PC-3 (cell line): Measurements from ENCODE around the gene KIR2DL3. TPM values are rescaled to one million over a fixed set of nuclear protein-coding genes. Genes with fewer than 3 reads are reported as not detected.

ENCODE experiments used
- ATAC-seq: fragments of 200-7000 bp; cut with Tn5 transposase; 2 replicates; pipeline ENCODE4 v1.9.1; 2020; ENCODE audit warnings: mild to moderate bottlenecking, moderate library complexity
- BruUV-seq: library from RNA; stranded (reverse); fragments of 400-500 nt; replicated peaks from 2 replicates; lab custom pipeline; 2021; lab: Mats Ljungman, UMichigan
- CTCF ChIA-PET: fragments of 300-600 bp; sonication (Branson Sonifier 250); formaldehyde crosslinking; loops from one replicate; lab custom pipeline; 2022; ENCODE audit warnings: antibody characterized with exemption; lab: Charles Lee
- POLR2A ChIA-PET: fragments of 300-600 bp; sonication (Branson Sonifier 250); formaldehyde crosslinking; loops from one replicate; lab custom pipeline; 2022; ENCODE audit warnings: antibody characterized with exemption; ENCODE audit not compliant: unreplicated experiment; lab: Charles Lee
- DNase-seq: peaks from one replicate; pipeline ENCODE4 v3.0.0-alpha.2; 2015
- H2AFZ ChIP-seq: fragments of 300-600 bp; sonication (generic); 2 replicates; pipeline ENCODE4 v1.6.0; 2016; ENCODE audit warnings: antibody characterized with exemption, low read length
- H3F3A ChIP-seq: fragments of 300-600 bp; sonication (generic); one replicate; pipeline ENCODE4 v1.6.0; 2017; ENCODE audit warnings: antibody characterized with exemption, low read length, control low read depth, mild to moderate bottlenecking; ENCODE audit not compliant: unreplicated experiment
- H3K27ac ChIP-seq: fragments of 300-600 bp; sonication (generic); 2 replicates; pipeline ENCODE4 v1.5.1; 2016; ENCODE audit warnings: mild to moderate bottlenecking, low read length
- H3K27me3 ChIP-seq: fragments of 300-600 bp; sonication (generic); 2 replicates; pipeline ENCODE4 v1.6.1; 2016; ENCODE audit warnings: low read length, mixed read lengths
- H3K36me3 ChIP-seq: fragments of 300-600 bp; sonication (generic); 2 replicates; pipeline ENCODE4 v1.6.1; 2016; ENCODE audit warnings: low read depth, mixed run types, low read length, mixed read lengths
- H3K4me1 ChIP-seq: fragments of 300-600 bp; sonication (generic); 2 replicates; pipeline ENCODE4 v1.5.1; 2016; ENCODE audit warnings: low read length; ENCODE audit not compliant: insufficient read depth
- H3K4me2 ChIP-seq: fragments of 300-600 bp; sonication (generic); 2 replicates; pipeline ENCODE4 v1.6.0; 2016; ENCODE audit warnings: low read length
- H3K4me3 ChIP-seq: fragments of 300-600 bp; sonication (generic); 2 replicates; pipeline ENCODE4 v1.5.1; 2016; ENCODE audit warnings: mild to moderate bottlenecking, low read length, mixed read lengths
- H3K79me2 ChIP-seq: fragments of 300-600 bp; sonication (generic); 2 replicates; pipeline ENCODE4 v1.6.1; 2017; ENCODE audit warnings: low read length, mixed read lengths
- H3K9ac ChIP-seq: fragments of 300-600 bp; sonication (generic); 2 replicates; pipeline ENCODE4 v1.6.0; 2016; ENCODE audit warnings: mild to moderate bottlenecking, low read length
- H3K9me2 ChIP-seq: fragments of 300-600 bp; sonication (generic); replicated peaks from 2 replicates; pipeline ENCODE4 v1.6.1; 2016; ENCODE audit warnings: mixed run types, low read length, mixed read lengths
- H3K9me3 ChIP-seq: fragments of 300-600 bp; sonication (generic); 2 replicates; pipeline ENCODE4 v1.6.1; 2016; ENCODE audit warnings: low read length, mixed read lengths
- H4K20me1 ChIP-seq: fragments of 300-600 bp; sonication (generic); 2 replicates; pipeline ENCODE4 v1.6.1; 2016; ENCODE audit warnings: low read length, mixed read lengths
- EZH2 ChIP-seq: fragments of 300-600 bp; sonication (generic); IDR thresholded peaks from one replicate; pipeline ENCODE4 v1.6.1; 2017; ENCODE audit warnings: antibody characterized with exemption, mild to moderate bottlenecking, low read length; ENCODE audit not compliant: unreplicated experiment
- EZH2phosphoT487 ChIP-seq: fragments of 300-600 bp; sonication (generic); IDR thresholded peaks from 2 replicates; pipeline ENCODE4 v1.6.1; 2018; ENCODE audit warnings: mild to moderate bottlenecking, antibody characterized with exemption, low read length, borderline replicate concordance
- intact Hi-C: fragments of 100-400 bp; cut with micrococcal nuclease; formaldehyde crosslinking; loops from 2 replicates; pipeline ENCODE4 v1.9.0; 2023
- total RNA-seq: library from RNA; depleted of rRNA; stranded (reverse); fragments of >200 nt; gene quantifications from 2 replicates; pipeline ENCODE4 v1.2.3, GENCODE V29; 2014
- TF ChIP-seq, protein P1 (sequence below): fragments of 300-600 bp; sonication (generic); conservative IDR thresholded peaks from 2 replicates; pipeline ENCODE4 v1.5.1; 2017; ENCODE audit warnings: antibody characterized with exemption, low read depth, mild to moderate bottlenecking, low read length

KIR2DL3 gene
- total RNA-seq, 1 experiment from 2014 or later: not detected

DNA sequence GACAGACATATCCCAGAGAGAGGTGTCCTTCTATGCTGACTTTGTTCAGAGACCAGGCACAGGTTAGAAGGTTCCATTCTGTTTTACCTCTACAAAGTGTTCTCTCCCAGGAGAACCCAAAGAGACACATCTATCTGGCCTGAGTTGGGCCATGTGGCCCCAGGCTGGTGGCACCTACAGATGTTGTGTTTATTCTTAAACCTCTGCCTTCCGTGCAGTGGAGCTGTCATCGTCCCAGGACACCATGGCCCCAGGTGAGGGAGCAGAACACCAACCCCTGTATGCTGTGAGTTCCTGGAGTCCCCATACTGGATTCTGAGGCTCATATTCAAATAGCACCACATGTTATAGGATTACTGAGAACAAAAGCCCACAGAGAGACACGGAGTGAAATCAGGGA is 10.1 kb upstream of the KIR2DL3 start:
- no peak overlapping the region for H2AFZ ChIP-seq
- intact Hi-C loops: no loop called here
- H3F3A ChIP-seq: no peaks in the 10 kb centered on the region
- no peaks in the 10 kb centered on the region for H3K36me3 ChIP-seq
- peaks cover 50% of the 10 kb centered on the region for H3K27me3 ChIP-seq
- H3K9me3 ChIP-seq: no peaks in the 10 kb centered on the region
- no peak overlapping the region for H3K9ac ChIP-seq
- no peak overlapping the region for H3K4me3 ChIP-seq
- no peak overlapping the region for H3K27ac ChIP-seq
- ATAC-seq (no peak), DNase-seq (no peak)
- H4K20me1 ChIP-seq: no peaks in the 10 kb centered on the region
- TF ChIP-seq, protein P1, sequence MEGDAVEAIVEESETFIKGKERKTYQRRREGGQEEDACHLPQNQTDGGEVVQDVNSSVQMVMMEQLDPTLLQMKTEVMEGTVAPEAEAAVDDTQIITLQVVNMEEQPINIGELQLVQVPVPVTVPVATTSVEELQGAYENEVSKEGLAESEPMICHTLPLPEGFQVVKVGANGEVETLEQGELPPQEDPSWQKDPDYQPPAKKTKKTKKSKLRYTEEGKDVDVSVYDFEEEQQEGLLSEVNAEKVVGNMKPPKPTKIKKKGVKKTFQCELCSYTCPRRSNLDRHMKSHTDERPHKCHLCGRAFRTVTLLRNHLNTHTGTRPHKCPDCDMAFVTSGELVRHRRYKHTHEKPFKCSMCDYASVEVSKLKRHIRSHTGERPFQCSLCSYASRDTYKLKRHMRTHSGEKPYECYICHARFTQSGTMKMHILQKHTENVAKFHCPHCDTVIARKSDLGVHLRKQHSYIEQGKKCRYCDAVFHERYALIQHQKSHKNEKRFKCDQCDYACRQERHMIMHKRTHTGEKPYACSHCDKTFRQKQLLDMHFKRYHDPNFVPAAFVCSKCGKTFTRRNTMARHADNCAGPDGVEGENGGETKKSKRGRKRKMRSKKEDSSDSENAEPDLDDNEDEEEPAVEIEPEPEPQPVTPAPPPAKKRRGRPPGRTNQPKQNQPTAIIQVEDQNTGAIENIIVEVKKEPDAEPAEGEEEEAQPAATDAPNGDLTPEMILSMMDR: no peak
- no peak for TF ChIP-seq EZH2
- H3K9me2 ChIP-seq: no peaks in the 10 kb centered on the region
- ChIA-PET CTCF (no interaction called here), POLR2A (no interaction called here)
- H3K4me1 ChIP-seq: no peaks in the 10 kb centered on the region
- no peak overlapping the region for H3K4me2 ChIP-seq
- no peaks in the 10 kb centered on the region for H3K79me2 ChIP-seq
- BruUV-seq: no TSS peak

DNA sequence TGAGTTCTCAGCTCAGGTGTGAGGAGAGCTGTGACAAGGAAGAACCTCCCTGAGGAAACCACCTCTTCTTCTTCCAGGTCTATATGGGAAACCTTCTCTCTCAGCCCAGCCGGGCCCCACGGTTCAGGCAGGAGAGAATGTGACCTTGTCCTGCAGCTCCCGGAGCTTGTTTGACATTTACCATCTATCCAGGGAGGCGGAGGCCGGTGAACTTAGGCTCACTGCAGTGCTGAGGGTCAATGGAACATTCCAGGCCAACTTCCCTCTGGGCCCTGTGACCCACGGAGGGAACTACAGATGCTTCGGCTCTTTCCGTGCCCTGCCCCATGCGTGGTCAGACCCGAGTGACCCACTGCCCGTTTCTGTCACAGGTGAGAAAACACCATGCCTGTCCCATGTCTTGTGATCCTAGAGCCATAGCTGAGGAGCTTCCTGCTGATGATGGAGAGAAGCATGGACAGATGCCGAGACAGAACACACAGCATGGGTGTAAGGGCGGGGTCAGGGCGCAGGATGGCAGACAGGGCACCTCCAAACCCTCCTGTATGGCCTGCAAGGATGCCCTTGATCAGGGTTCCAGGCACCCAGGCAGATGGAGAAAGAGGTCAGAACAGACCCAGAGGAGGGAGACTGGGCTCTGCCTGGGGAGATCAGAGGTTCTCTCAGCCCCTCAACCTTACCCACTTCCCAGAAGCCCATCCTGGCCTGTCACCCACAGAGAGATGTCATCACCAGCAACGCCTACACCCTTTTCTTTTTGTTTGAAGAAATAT is 8.7 kb upstream of the KIR2DL3 start:
- Histone ChIP-seq H3K4me2 (no peak overlapping the region), H3K4me3 (no peak overlapping the region), H2AFZ (no peak overlapping the region), H3K4me1 (no peaks in the 10 kb centered on the region), H3K27me3 (peaks cover 65% of the 10 kb centered on the region), H4K20me1 (no peaks in the 10 kb centered on the region), H3K79me2 (no peaks in the 10 kb centered on the region), H3K9me3 (no peaks in the 10 kb centered on the region), H3K9ac (no peak overlapping the region), H3K27ac (no peak overlapping the region), H3K36me3 (no peaks in the 10 kb centered on the region), H3K9me2 (no peaks in the 10 kb centered on the region), H3F3A (no peaks in the 10 kb centered on the region)
- DNase-seq (no peak), ATAC-seq (no peak)
- ChIA-PET CTCF (no interaction called here), POLR2A (no interaction called here)
- BruUV-seq: no TSS peak
- TF ChIP-seq EZH2phosphoT487 (no peak), EZH2 (no peak)
- TF ChIP-seq, protein P1: no peak
- intact Hi-C loops: no loop called here

GRCh38 chr19:54731191-54731590 is 7.1 kb upstream of the KIR2DL3 start:
- H3K79me2 ChIP-seq: no peaks in the 10 kb centered on the region
- ATAC-seq (no peak), DNase-seq (no peak)
- no peaks in the 10 kb centered on the region for H3K4me1 ChIP-seq
- peaks cover 76% of the 10 kb centered on the region for H3K27me3 ChIP-seq
- H3K9me3 ChIP-seq: no peaks in the 10 kb centered on the region
- H3K9me2 ChIP-seq: no peaks in the 10 kb centered on the region
- no peak overlapping the region for H3K27ac ChIP-seq
- H3K9ac ChIP-seq: no peak overlapping the region
- H4K20me1 ChIP-seq: no peaks in the 10 kb centered on the region
- ChIA-PET CTCF (no interaction called here), POLR2A (no interaction called here)
- intact Hi-C loops: no loop called here
- H3K4me3 ChIP-seq: no peak overlapping the region
- H3K4me2 ChIP-seq: no peak overlapping the region
- TF ChIP-seq EZH2 (no peak), EZH2phosphoT487 (no peak)
- TF ChIP-seq, protein P1: no peak
- no TSS peak for BruUV-seq
- no peaks in the 10 kb centered on the region for H3K36me3 ChIP-seq
- no peaks in the 10 kb centered on the region for H3F3A ChIP-seq
- no peak overlapping the region for H2AFZ ChIP-seq
